IPS DF 4.7 (cell line): ENCODE results near the gene EIF2S2.
A peak's percentile ranks its signal among the peaks of the same experiment; 100 is the strongest.
"Not testable (repeated sequence)": the region's sequence is repeated elsewhere in the genome, so short reads cannot be mapped to it uniquely, and the experiment has no call there.

Experiments used
- DNase-seq: peaks from one replicate; pipeline ENCODE4 v3.0.0-alpha.2; 2013; ENCODE audit warnings: low spot score; ENCODE audit errors: extremely low read depth

EIF2S2 gene, protein sequence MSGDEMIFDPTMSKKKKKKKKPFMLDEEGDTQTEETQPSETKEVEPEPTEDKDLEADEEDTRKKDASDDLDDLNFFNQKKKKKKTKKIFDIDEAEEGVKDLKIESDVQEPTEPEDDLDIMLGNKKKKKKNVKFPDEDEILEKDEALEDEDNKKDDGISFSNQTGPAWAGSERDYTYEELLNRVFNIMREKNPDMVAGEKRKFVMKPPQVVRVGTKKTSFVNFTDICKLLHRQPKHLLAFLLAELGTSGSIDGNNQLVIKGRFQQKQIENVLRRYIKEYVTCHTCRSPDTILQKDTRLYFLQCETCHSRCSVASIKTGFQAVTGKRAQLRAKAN

DNA sequence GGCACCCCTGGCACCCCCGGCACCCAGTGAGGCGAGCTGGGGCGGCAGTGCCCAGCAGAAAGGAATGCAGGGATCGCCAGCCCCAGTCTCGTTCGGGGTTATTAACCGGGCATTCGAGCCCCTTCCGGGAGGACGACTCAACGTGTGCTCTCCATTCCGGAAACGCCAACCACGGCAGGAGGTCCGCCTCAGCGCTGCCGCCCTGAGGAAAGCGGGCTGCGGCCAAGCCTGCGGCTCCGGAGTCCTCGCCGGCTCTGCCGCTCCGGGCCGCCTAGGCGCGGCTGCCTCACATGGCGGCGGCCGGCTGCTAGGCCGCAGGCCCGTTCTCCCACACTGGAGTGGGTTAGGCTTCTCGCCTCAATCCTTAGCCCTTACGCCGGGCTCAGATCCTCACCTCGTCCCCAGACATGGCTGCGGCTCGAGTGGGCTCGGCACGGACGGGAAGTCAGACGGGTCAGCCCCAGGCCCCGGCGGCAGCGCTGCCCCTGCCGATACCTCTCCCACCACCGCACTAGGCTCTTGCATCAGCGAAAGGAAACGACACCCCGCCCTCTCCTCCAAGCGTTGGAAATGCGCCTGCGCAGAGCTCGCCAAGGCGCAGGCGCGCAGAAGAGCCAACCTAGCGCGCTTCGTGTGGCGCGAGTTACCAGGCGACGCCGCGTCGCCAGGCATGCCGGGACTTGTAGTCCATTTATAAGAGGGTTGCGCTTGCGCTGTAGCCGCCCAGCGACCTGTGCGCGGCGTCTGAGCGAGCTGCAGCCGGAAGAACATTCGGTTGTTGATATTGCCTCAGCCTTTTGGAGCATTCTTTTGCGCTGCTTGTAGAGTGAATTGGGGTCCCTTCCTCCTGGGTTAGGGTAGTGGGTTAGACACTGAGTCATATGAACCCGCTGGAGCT lies at the start of gene EIF2S2:
Gene EIF2S2 (minus strand): TSS at position 542 of the 898 bp plus-strand sequence. CDS start 133 bp downstream, at position 409.
- peak; percentile 93 for DNase-seq

- DNase-seq: not testable (repeated sequence)
These were observed 45.7 kb upstream of the EIF2S2 start for GRCh38 chr20:34157697-34158096.

- no peak for DNase-seq
These were observed 43.8 kb upstream of the EIF2S2 start for GRCh38 chr20:34155836-34156235.

DNA sequence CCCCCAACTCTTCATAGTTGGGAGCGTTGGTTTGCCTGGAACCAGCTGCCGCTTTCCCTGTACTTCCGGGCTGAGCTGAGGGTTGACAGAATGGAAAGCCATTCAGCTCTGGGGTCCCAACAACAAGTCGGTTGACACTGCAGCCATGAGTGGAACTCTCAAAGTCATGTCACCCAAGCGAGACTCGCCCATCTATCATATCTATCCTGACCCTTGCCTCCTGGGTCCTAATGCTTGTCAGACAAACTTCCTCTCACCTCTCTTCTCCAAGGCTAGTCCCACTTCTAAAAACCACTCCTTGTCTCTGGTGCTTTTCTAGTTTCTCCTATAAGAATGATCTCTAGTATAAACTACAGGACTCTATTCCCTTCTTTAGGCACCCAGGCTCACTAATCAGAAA lies 41.1 kb upstream of the EIF2S2 start:
- DNase-seq: not testable (repeated sequence)

GRCh38 chr20:34152073-34152472 lies 40.0 kb upstream of the EIF2S2 start:
- not testable (repeated sequence) for DNase-seq

DNA sequence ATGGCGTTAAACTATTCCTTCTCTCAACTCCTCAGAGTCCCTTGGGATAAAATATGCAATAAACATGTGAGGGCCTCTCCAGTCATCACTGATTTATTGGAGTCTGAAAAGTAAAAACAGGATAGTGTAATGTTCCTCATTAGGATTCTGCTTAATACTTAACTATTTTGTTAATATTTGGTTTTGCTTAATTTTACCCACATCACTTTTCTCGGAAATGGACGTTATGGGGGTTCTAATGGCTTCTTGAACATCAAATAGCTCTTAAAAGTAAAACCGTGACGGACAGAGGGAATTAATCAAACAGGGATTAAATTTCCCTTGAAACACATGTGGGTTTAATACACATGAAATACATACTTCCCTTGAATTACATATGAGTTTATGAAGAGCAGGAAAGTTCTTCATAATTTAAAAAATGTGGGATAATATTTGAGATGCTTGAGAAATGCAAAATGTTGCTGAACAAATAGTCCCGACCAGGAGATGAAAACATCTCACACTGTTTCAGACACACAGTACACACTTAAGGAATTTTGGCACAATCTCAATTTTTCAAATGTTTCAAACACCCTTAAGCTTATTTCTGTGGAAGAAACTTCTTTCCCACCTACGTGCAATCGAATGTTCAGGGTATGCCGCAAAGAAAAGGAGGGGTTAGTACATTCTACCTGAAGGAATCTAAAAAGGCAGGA lies 38.4 kb upstream of the EIF2S2 start:
- DNase-seq: no peak

DNA sequence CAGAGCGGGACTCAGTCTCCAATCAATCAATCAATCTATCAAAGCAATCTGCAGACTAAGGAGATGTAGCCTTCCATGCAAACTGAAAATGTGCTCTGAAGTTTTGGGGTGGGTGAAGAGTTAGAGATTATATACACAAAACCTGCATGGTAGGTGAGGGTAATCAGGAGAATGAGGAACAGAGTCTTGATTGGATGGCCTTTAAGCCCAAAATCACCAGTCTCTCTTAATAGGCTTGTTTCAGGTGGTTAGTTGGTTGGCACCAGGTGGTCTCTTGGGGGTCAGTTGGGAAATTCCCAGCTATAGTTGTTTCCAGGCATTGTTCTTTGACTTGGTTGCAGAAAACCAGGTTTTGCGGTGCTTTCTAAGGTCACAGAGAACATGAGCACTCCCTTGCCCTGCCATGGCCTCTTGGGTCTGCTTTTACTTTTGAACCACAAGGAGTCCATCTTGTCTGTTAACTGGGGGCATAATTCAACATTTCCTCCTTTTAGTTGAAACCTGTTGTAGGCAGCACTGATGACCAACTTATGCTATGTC lies 33.3 kb upstream of the EIF2S2 start:
- no peak for DNase-seq

GRCh38 chr20:34143951-34144350 lies 31.9 kb upstream of the EIF2S2 start:
- no peak for DNase-seq

- DNase-seq: no peak
These were observed 30.1 kb upstream of the EIF2S2 start for GRCh38 chr20:34142121-34142520.

DNA sequence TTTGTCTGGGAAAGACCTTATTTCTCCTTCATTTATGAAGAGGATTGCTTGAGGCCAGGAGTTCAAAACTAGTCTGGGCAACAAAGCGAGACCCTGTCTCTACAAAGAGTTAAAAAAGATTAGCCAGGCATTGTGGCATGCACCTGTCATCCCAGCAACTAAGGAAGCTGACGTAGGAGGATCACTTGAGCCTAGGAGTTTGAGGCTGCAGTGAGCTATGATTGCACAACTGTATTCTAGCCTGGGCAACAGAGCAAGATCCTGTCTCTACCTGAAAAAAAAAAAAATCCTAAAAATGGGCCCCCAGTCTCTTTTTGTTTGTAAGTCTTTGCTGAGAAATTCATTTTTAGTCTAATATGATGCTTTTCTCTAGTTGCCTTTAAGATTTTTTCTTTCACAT lies 29.2 kb upstream of the EIF2S2 start:
- DNase-seq: no peak

DNA sequence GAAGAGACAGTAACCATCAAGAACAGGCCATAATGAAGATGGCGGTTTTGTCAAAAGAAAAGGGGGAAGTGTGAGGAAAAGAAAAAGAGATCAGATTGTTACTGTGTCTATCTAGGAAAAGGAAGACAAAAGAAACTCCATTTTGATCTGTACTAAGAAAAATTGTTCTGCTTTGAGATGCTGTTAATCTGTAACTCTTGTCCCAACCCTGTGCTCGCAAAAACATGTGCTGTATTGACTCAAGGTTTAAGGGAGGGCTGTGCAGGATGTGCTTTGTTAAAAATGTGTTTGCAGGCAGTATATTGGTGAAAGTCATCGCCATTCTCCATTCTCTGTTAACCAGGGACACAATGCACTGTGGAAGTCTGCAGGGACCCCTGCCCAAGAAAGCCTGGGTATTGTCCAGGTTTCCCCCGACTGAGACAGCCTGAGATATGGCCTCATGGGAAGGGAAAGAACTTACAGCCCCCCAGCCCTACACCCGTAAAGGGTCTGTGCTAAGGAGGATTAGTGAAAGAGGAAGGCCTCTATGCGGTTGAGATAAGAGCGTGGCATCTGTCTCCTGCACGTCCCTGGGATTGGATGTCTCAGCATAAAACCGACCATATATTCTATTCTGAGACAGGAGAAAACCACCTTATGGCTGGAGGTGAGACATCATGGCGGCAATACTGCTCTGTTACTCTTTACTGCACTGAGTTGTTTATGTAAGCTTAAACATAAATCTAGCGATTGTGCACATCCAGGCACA lies 23.7 kb upstream of the EIF2S2 start:
- not testable (repeated sequence) for DNase-seq

GRCh38 chr20:34133365-34133860 lies 21.4 kb upstream of the EIF2S2 start:
- DNase-seq: not testable (repeated sequence)

GRCh38 chr20:34132943-34133342 lies 20.9 kb upstream of the EIF2S2 start:
- not testable (repeated sequence) for DNase-seq

DNA sequence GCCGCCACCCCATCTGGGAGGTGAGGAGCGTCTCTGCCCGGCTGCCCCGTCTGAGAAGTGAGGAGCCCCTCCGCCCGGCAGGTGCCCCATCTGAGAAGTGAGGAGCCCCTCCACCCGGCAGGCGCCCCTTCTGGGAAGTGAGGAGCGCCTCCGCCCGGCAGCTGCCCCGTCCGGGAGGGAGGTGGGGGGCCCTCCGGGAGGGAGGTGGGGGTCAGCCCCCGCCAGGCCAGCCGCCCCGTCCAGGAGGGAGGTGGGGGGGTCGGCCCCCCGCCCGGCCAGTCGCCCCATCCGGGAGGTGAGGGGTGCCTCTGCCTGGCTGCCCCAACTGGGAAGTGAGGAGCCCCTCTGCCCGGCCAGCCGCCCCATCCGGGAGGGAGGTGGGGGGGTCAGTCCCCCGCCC lies 20.4 kb upstream of the EIF2S2 start:
- DNase-seq: not testable (repeated sequence)

DNA sequence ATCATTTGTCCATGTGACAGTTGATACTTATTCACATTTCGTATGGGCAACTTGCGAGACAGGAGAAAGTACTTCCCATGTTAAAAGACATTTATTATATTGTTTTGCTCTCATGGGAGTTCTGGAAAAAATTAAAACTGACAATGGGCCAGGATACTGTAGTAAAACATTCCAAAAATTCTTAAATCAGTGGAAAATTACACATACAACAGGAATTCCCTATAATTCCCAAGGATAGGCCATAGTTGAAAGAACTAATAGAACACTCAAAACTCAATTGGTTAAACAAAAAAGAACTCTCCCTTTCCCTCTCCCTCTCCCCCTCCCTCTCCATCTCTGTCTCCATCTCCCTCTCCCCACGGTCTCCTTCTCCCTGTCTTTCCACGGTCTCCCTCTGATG lies 19.4 kb upstream of the EIF2S2 start:
- no peak for DNase-seq

- DNase-seq: peak; percentile 62
These were observed 17.6 kb upstream of the EIF2S2 start for GRCh38 chr20:34129518-34130162.

DNA sequence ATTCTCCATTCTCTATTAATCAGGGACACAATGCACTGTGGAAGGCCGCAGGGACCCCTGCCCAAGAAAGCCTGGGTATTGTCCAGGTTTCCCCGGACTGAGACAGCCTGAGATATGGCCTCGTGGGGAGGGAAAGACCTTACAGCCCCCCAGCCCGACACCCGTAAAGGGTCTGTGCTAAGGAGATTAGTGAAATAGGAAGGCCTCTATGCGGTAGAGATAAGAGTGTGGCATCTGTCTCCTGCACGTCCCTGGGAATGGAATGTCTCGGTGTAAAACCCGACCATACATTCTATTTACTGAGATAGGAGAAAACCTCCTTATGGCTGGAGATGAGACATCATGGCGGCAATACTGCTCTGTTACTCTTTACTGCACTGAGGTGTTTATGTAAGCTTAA lies 15.7 kb upstream of the EIF2S2 start:
- no peak for DNase-seq

GRCh38 chr20:34124469-34125249 lies 12.6 kb upstream of the EIF2S2 start:
- no peak for DNase-seq

GRCh38 chr20:34123309-34123708 lies 11.3 kb upstream of the EIF2S2 start:
- no peak for DNase-seq
